ENCODE results near the gene NCOR2.

NCOR2 gene

GRCh38 chr12:124573839-124574786, 6.7 kb upstream of the NCOR2 start:
- no peak for DNase-seq

- DNase-seq: no peak
Measured at GRCh38 chr12:124571556-124571955, 4.1 kb upstream of the NCOR2 start.

- DNase-seq: no peak
Measured at GRCh38 chr12:124570810-124571209, 3.4 kb upstream of the NCOR2 start.

GRCh38 chr12:124569375-124570148, 2.1 kb upstream of the NCOR2 start:
- no peak for DNase-seq

- peak; percentile 83 for DNase-seq
Measured at GRCh38 chr12:124568431-124569374, 1.3 kb upstream of the NCOR2 start.

GRCh38 chr12:124567673-124568373, 411 bp upstream of the NCOR2 start:
- peak; percentile 82 for DNase-seq

DNA sequence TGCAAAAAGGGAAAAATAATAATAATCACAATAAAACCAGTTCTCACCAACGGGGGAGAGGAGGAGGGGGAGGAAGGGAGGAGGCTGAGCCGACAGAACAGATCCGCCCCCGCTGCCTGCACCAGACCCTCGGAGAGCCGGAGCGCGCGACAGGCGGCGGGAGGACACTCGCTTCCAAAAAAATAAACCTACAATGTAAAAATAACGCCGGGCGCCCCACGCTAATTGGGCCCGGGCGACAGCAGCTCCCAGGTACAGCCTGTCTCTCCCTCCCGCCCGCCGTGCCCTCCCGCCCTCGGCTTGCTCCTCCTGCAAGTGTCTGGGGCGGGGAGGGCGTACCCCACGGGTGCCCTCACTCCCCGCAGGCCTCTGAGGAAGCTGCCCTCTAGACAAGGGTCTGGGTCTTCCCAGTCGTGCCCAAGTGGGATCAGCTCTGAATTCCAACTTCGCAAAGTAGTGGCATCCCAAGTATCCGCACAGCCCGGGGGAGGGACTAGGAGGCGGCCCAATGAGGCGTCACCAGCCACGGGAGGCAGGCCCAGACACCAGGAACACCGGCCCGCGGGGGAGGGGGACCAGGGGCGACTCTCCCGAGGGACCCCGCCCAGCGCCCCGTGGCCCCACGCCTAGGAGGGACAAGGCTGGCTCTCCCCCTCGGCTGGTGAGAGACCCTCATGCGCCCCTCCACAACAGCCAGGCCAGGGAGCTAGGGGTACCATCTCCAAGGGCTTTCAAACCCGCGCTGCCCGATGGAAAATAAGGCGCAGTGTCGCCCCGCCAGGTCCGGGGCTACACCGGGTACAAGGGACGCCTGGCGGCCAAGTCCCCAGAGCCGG, 1.0 kb downstream of the NCOR2 start:
- peak; percentile 56 for DNase-seq

- no peak for DNase-seq
Measured at GRCh38 chr12:124565656-124566160, 1.7 kb downstream of the NCOR2 start.

DNA sequence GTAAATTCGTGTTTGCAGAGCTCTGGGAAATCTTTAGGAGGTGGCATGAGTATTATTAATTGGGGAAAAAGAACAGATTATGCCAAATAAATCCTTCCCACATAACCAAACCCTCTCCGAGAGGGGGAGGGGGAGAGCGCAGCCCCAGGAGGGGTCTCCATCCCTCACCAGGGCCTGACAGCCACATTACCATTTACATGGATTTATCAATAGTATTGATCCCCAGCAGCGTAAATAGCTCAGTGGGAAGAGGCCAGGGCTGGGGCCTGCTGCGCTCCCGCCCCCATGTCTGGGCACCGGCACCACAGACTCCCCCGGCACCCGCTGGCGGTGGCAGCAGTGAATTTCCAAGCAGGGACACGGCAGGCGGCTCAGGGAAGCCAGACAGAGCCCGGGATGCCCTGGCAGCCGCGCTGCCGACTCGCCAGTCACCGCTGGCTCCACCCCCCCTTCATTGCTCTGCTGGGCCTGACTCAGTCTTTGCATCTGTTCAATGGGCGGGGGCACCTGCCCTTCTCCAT, 2.4 kb downstream of the NCOR2 start:
- DNase-seq: no peak

DNA sequence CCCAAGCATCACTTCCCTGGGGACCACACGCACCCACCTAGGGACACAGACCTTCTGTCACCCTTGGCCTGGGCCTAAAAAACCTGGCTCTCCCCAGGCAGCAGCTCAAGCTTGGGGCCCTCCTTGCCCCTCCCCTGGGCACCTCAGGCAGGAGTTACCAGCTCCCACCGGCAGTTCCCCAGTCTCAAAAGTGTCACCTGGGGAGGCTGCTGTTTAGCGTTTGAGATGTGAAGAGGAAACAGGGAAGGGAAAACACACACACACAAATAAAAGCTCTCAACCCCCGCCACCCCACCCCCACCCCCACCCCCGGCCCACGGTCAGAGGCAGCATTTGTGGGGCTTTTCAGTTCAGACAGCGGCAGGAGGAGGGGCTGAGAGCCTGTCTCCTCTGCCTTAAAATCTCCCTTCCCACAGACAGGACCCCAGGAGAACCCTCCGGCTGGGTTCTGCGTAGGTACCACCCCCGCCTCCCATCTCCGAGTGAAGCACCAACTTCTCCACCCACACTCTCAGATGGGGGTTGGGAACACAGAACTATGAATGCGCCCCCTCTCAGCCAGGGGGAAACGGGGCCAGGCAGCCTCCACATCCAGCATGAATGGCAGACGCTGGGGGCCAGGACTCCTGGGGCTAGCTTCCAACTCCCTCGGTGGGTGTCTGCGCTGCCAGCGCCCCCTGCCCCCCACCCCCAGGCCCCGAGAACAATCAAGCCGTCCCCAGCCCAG, 3.0 kb downstream of the NCOR2 start:
- DNase-seq: no peak

DNA sequence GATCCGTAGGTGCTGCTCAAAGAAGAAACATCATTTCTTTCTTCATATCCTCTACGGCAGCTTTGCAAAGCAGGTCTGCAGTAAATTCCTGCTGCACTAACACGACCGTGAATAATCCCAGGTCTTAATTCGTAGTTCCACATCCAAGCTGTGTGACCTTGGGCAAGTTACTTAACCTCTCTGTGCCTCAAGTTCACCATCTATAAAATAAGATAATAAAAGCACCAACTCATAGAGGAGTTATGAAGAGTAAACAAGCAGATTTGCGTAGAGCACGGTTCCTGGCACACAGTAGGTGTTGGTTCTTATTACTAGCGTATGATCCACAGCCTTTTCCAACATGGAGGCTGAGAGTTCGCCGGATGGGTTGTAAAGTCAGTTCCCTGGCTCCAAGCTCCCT, 3.6 kb downstream of the NCOR2 start:
- no peak for DNase-seq

DNA sequence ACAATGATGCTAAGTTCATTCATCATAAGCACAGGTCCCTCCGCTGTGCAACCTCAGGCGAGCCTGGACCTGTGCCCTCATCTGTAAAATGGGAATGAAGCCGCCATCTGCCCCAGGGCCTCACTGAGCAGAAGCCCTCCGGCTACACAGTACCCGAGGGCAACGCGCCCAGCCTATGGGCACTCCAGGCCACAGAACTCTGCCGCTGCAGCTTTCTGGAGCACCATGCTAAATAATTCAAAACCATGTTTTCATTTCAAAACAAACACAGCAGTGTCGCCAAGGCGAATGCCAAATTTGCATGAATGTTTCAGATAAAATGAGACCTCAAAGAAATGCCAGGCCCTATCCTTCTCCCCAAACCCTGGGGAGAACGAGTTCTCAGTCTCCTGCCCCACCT, 4.0 kb downstream of the NCOR2 start:
- DNase-seq: no peak

DNA sequence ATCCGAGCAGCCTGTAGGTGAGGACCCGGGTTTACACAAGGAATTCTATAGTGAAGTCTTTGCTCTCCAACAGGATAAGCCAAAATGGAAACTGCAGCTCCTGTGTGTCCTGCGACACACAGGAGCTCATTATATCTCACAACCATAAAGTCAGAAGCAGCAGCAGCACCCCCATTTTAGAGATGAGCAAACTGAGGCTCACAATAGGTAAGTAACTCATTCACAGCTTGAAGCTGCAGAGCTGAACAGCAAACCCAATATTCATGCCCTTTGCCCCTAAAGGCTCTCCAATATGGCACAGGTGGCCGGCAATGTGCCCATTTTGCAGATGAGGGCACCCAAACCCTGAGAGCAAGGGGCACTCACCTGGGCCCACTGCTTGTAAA, 4.6 kb downstream of the NCOR2 start:
- DNase-seq: no peak

DNA sequence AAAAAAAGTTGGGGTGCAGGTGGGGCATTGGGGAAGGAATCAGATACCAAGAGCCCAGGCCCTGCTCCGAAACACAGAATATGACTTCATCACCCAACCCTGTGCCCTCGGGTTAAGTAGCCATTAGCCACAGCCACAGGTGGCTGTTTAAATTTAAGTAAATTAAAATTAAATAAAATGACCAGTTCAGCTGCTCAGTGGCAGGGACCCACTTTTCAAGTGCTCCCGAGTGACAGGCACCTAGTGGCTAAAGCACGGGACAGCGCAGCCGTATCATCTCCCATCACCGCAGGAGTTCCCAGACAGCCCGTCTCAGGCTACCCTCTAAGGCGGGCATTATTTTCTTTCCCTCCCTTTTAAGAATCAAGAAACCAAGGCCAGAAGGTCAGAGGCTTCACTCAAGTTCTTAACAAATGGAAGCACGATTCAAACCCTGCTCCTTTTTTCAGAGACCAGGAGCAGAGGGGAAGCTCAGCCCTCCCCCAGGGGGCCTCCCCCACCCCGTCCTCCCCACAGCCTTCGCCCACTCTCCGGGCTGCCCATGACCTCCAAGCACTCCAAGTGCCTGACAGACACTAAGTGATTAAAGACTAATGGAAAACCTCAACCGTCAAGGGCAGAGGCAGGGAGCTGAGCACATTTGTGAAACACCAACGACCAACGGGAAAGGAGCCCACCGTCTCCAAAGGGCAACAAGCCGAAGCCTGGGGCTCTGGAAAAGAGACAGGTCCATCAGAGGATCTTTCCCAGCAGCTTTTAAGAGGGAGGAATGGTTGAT, 5.2 kb downstream of the NCOR2 start:
- DNase-seq: no peak

DNA sequence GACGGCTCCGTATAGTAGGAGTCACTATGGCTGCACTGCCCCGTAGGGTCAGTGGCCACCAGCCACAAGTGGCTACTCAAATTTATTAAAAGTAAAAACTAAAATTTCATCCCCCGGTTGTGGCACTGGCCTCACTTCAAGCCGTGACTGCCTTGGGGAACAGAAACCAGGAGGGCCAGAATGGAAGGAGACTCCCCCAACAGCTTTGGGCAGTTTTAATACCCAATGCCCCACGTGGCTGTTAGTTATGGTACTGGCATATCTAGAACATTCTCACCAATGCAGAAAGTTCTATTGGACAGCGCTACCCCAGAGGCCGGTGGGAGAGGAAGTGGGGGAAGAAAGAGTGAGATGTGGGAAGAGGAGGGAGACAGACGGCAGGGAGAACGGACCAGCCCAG, 6.2 kb downstream of the NCOR2 start:
- DNase-seq: no peak

DNA sequence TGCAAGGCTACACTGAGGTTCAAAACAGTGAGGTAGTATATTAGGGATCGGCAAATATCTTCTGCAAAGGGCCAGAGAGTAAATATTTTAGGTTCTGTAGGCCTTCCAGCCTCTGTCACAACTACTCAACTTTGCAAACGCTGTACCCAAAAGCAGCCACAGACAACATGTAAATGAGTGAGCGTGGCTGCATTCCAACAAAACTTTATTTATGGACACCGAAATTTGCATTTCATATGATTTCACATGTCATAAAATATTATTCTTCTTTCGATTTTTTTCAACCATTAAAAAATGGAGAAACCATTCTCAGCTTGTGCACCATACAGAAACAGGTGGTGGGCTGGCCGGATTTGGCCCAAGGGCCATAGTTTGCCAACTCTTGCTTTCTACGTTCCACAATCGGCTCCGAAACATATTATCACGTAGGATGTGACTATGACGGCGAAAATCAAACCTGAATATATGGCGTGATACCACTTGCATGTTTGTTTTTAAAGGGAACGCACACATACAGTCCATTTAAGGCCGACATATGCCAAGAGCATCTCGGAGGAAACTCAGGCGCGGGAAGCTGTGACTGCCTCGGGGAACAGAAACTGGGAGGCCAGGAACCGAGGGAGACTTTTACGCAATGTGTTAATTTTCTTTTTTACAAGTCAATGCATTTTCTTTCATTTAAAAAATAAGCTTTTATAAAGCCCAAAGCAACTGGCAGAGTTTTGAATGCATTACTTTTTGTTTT, 7.1 kb downstream of the NCOR2 start:
- DNase-seq: no peak

DNA sequence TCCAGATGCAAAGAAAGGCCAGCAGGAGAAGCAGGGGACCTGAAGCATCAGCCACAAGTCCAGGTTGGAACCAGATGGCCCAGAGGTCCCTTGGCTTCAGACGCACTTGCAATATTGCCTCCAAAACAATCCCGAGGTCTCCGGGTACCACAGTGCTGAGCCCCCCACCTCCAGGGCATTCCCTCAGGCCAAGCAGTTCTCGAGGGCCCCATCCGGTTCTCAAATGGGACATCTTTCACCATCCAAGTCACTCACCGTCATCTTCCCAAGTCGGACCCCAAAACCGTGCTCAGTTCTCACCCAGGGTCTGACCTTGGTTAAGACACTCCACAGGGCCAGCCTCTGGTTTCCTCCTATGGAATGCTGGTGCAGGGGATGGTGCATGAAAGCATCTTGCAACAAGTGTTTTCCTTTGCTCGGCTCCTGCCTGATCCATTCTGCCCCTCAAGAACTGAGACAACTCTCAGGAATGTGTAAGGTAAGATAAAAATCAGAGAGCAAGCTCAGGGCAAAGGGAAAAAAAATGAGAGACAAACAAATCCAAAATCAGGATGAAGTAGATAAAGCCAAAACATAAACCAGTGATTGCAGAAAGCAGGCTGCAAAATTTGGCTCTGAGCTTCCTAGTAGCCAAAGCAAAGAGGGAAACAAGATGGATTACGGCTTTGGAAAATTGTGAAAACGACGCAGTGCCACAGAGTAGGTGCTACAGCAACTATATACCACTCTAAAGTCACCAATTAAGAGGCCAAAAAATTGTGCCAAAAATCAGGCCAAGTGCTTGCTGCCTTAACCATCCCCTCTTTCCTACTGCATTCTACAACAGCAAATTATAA, 8.0 kb downstream of the NCOR2 start:
- no peak for DNase-seq

- no peak for DNase-seq
Measured at GRCh38 chr12:124558313-124558712, 9.1 kb downstream of the NCOR2 start.
